ENCODE results near the gene TEX261.

TEX261 gene

GRCh38 chr2:70974592-70974991 lies 20.1 kb downstream of the TEX261 start:
- no peaks in the 10 kb centered on the region for H3K9me2 ChIP-seq (replicated peaks; ENCODE audit: insufficient read depth, low read length)
- no peaks in the 10 kb centered on the region for H3K36me3 ChIP-seq (ENCODE audit: low read length)
- no peak for TF ChIP-seq EZH2phosphoT487 (conservative IDR thresholded peaks at IDR 0.05; ENCODE audit: low read length)
- no peaks in the 10 kb centered on the region for H3K79me2 ChIP-seq (ENCODE audit: insufficient read depth, low read length)
- H3K9me3 ChIP-seq (ENCODE audit: insufficient read depth, low read length) = no peaks in the 10 kb centered on the region
- H3K27ac ChIP-seq (ENCODE audit: low read depth, low read length) = no peak overlapping the region
- H3K4me2 ChIP-seq (ENCODE audit: low read depth, low read length, poor library complexity, severe bottlenecking) = no peak overlapping the region
- no peaks in the 10 kb centered on the region for H4K20me1 ChIP-seq (ENCODE audit: low read depth, low read length)
- H3K27me3 ChIP-seq (ENCODE audit: low read length) = no peaks in the 10 kb centered on the region
- no peak overlapping the region for H3K9ac ChIP-seq (ENCODE audit: low read length)
- H3K4me3 ChIP-seq (ENCODE audit: insufficient read depth, low read length, poor library complexity, severe bottlenecking) = no peak overlapping the region
- no peak overlapping the region for H2AFZ ChIP-seq (ENCODE audit: low read depth, low read length, severe bottlenecking)
- H3F3A ChIP-seq (ENCODE audit: insufficient read depth) = no peaks in the 10 kb centered on the region

- Histone ChIP-seq H4K20me1 (ENCODE audit: low read depth, low read length) (no peaks in the 10 kb centered on the region), H3K4me3 (ENCODE audit: insufficient read depth, low read length, poor library complexity, severe bottlenecking) (no peak overlapping the region), H3K27me3 (ENCODE audit: low read length) (no peaks in the 10 kb centered on the region), H3F3A (ENCODE audit: insufficient read depth) (no peaks in the 10 kb centered on the region), H3K79me2 (ENCODE audit: insufficient read depth, low read length) (no peaks in the 10 kb centered on the region), H3K27ac (ENCODE audit: low read depth, low read length) (no peak overlapping the region), H2AFZ (ENCODE audit: low read depth, low read length, severe bottlenecking) (no peak overlapping the region), H3K36me3 (ENCODE audit: low read length) (no peaks in the 10 kb centered on the region), H3K9me3 (ENCODE audit: insufficient read depth, low read length) (no peaks in the 10 kb centered on the region), H3K4me2 (ENCODE audit: low read depth, low read length, poor library complexity, severe bottlenecking) (no peak overlapping the region), H3K9me2 (replicated peaks; ENCODE audit: insufficient read depth, low read length) (no peaks in the 10 kb centered on the region), H3K9ac (ENCODE audit: low read length) (no peak overlapping the region)
- TF ChIP-seq EZH2phosphoT487 (conservative IDR thresholded peaks at IDR 0.05; ENCODE audit: low read length) (no peak), CTCF (IDR thresholded peaks at IDR 0.05; ENCODE audit: insufficient read depth, low read length, poor library complexity, severe bottlenecking) (no peak)
Measured at GRCh38 chr2:70967189-70967588, 27.5 kb downstream of the TEX261 start.

- TF ChIP-seq EZH2phosphoT487 (conservative IDR thresholded peaks at IDR 0.05; ENCODE audit: low read length) (no peak), CTCF (IDR thresholded peaks at IDR 0.05; ENCODE audit: insufficient read depth, low read length, poor library complexity, severe bottlenecking) (no peak)
- H3F3A ChIP-seq (ENCODE audit: insufficient read depth) = no peaks in the 10 kb centered on the region
- no peaks in the 10 kb centered on the region for H3K27me3 ChIP-seq (ENCODE audit: low read length)
- no peak overlapping the region for H3K9ac ChIP-seq (ENCODE audit: low read length)
- H3K9me2 ChIP-seq (replicated peaks; ENCODE audit: insufficient read depth, low read length) = no peaks in the 10 kb centered on the region
- no peaks in the 10 kb centered on the region for H3K9me3 ChIP-seq (ENCODE audit: insufficient read depth, low read length)
- H3K4me3 ChIP-seq (ENCODE audit: insufficient read depth, low read length, poor library complexity, severe bottlenecking) = no peak overlapping the region
- H3K36me3 ChIP-seq (ENCODE audit: low read length) = no peaks in the 10 kb centered on the region
- no peaks in the 10 kb centered on the region for H4K20me1 ChIP-seq (ENCODE audit: low read depth, low read length)
- no peak overlapping the region for H2AFZ ChIP-seq (ENCODE audit: low read depth, low read length, severe bottlenecking)
- no peaks in the 10 kb centered on the region for H3K79me2 ChIP-seq (ENCODE audit: insufficient read depth, low read length)
- H3K4me2 ChIP-seq (ENCODE audit: low read depth, low read length, poor library complexity, severe bottlenecking) = no peak overlapping the region
- H3K27ac ChIP-seq (ENCODE audit: low read depth, low read length) = no peak overlapping the region
Measured at GRCh38 chr2:70966681-70967080, 28.0 kb downstream of the TEX261 start.

- H3K4me2 ChIP-seq (ENCODE audit: low read depth, low read length, poor library complexity, severe bottlenecking) = peak overlapping the region; percentile 71
- H4K20me1 ChIP-seq (ENCODE audit: low read depth, low read length) = no peaks in the 10 kb centered on the region
- H3K9ac ChIP-seq (ENCODE audit: low read length) = no peak overlapping the region
- no peak overlapping the region for H3K27ac ChIP-seq (ENCODE audit: low read depth, low read length)
- H3K36me3 ChIP-seq (ENCODE audit: low read length) = no peaks in the 10 kb centered on the region
- TF ChIP-seq EZH2phosphoT487 (conservative IDR thresholded peaks at IDR 0.05; ENCODE audit: low read length) = no peak
- TF ChIP-seq CTCF (IDR thresholded peaks at IDR 0.05; ENCODE audit: insufficient read depth, low read length, poor library complexity, severe bottlenecking) = no peak
- no peaks in the 10 kb centered on the region for H3K9me3 ChIP-seq (ENCODE audit: insufficient read depth, low read length)
- H2AFZ ChIP-seq (ENCODE audit: low read depth, low read length, severe bottlenecking) = no peak overlapping the region
- H3F3A ChIP-seq (ENCODE audit: insufficient read depth) = no peaks in the 10 kb centered on the region
- no peak overlapping the region for H3K4me3 ChIP-seq (ENCODE audit: insufficient read depth, low read length, poor library complexity, severe bottlenecking)
- H3K27me3 ChIP-seq (ENCODE audit: low read length) = no peaks in the 10 kb centered on the region
- no peaks in the 10 kb centered on the region for H3K79me2 ChIP-seq (ENCODE audit: insufficient read depth, low read length)
- no peaks in the 10 kb centered on the region for H3K9me2 ChIP-seq (replicated peaks; ENCODE audit: insufficient read depth, low read length)
Measured at GRCh38 chr2:70965506-70965905, 29.2 kb downstream of the TEX261 start.
